Measurements from ENCODE around the gene CLVS2. TPM values are rescaled to one million over a fixed set of nuclear protein-coding genes. Genes with fewer than 3 reads are reported as not detected.

Gene CLVS2
- total RNA-seq, 1 donor from 2014 or later: 0.04 TPM

- Histone ChIP-seq H3K27me3 (ENCODE audit: control insufficient read depth, insufficient read depth, low read length) (no peaks in the 10 kb centered on the region), H3K4me3 (ENCODE audit: low read depth, low read length) (no peak overlapping the region), H3K36me3 (ENCODE audit: control insufficient read depth, insufficient read depth, low read length) (no peaks in the 10 kb centered on the region)
- TF ChIP-seq CTCF (IDR thresholded peaks at IDR 0.05; ENCODE audit: insufficient read depth, low read length, poor library complexity, severe bottlenecking): no peak
- no peak for DNase-seq (ENCODE audit: low read depth)
These were observed 89.4 kb downstream of the CLVS2 start for GRCh38 chr6:123085403-123085802.

GRCh38 chr6:123089226-123089625, 93.2 kb downstream of the CLVS2 start:
- no peak overlapping the region for H3K4me3 ChIP-seq (ENCODE audit: low read depth, low read length)
- no peak for TF ChIP-seq CTCF (IDR thresholded peaks at IDR 0.05; ENCODE audit: insufficient read depth, low read length, poor library complexity, severe bottlenecking)
- H3K27me3 ChIP-seq (ENCODE audit: control insufficient read depth, insufficient read depth, low read length): no peaks in the 10 kb centered on the region
- no peak for DNase-seq (ENCODE audit: low read depth)
- no peaks in the 10 kb centered on the region for H3K36me3 ChIP-seq (ENCODE audit: control insufficient read depth, insufficient read depth, low read length)

- peak; percentile 48 for DNase-seq (ENCODE audit: low read depth)
- Histone ChIP-seq H3K36me3 (ENCODE audit: control insufficient read depth, insufficient read depth, low read length) (no peaks in the 10 kb centered on the region), H3K27me3 (ENCODE audit: control insufficient read depth, insufficient read depth, low read length) (no peaks in the 10 kb centered on the region), H3K4me3 (ENCODE audit: low read depth, low read length) (no peak overlapping the region)
- no peak for TF ChIP-seq CTCF (IDR thresholded peaks at IDR 0.05; ENCODE audit: insufficient read depth, low read length, poor library complexity, severe bottlenecking)
These were observed 95.3 kb downstream of the CLVS2 start for GRCh38 chr6:123091091-123091895.

- no peak for TF ChIP-seq CTCF (IDR thresholded peaks at IDR 0.05; ENCODE audit: insufficient read depth, low read length, poor library complexity, severe bottlenecking)
These were observed 95.8 kb downstream of the CLVS2 start for GRCh38 chr6:123091896-123092271.

GRCh38 chr6:123094795-123095194, 98.8 kb downstream of the CLVS2 start:
- Histone ChIP-seq H3K27me3 (ENCODE audit: control insufficient read depth, insufficient read depth, low read length) (no peaks in the 10 kb centered on the region), H3K36me3 (ENCODE audit: control insufficient read depth, insufficient read depth, low read length) (no peaks in the 10 kb centered on the region), H3K4me3 (ENCODE audit: low read depth, low read length) (no peak overlapping the region)
- no peak for TF ChIP-seq CTCF (IDR thresholded peaks at IDR 0.05; ENCODE audit: insufficient read depth, low read length, poor library complexity, severe bottlenecking)
- no peak for DNase-seq (ENCODE audit: low read depth)

More at GRCh38 chr6:123091896-123092271, 95.8 kb downstream of the CLVS2 start:
- H3K36me3 ChIP-seq (ENCODE audit: control insufficient read depth, insufficient read depth, low read length): no peaks in the 10 kb centered on the region
- no peaks in the 10 kb centered on the region for H3K27me3 ChIP-seq (ENCODE audit: control insufficient read depth, insufficient read depth, low read length)
- no peak for DNase-seq (ENCODE audit: low read depth)
- H3K4me3 ChIP-seq (ENCODE audit: low read depth, low read length): no peak overlapping the region

GRCh38 chr6:123105561-123105960, 109.5 kb downstream of the CLVS2 start:
- TF ChIP-seq CTCF (IDR thresholded peaks at IDR 0.05; ENCODE audit: insufficient read depth, low read length, poor library complexity, severe bottlenecking): no peak
- no peaks in the 10 kb centered on the region for H3K36me3 ChIP-seq (ENCODE audit: control insufficient read depth, insufficient read depth, low read length)
- H3K27me3 ChIP-seq (ENCODE audit: control insufficient read depth, insufficient read depth, low read length): no peaks in the 10 kb centered on the region
- DNase-seq (ENCODE audit: low read depth): no peak
- no peak overlapping the region for H3K4me3 ChIP-seq (ENCODE audit: low read depth, low read length)
